Measurements from ENCODE around the gene DEGS1.
"Not testable (repeated sequence)": the region's sequence is repeated elsewhere in the genome, so short reads cannot be mapped to it uniquely, and the experiment has no call there.

DEGS1 gene

DNA sequence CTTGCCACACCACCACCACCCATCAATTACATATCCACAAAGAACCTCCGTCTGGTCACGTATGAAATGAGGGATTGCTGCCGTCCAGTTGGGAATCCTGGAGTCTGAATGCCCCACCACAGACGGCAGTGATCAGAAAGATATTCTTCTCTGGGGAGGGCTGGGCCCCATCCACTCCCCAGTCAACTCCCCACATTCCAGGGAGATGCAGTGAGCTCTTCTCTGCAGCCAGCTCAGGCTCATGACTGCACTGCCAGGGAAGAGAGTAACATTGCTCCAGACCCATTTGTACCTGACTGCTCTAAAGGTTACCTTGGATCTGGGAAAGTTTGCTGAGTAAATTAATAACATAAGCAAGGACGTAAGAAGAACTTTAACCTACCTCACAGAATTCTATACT, 18.3 kb downstream of the DEGS1 start:
- no peak for DNase-seq (ENCODE audit: low spot score)
- H3K27ac ChIP-seq = no peak overlapping the region
- no peak overlapping the region for H3K4me3 ChIP-seq
- TF ChIP-seq, protein P1, sequence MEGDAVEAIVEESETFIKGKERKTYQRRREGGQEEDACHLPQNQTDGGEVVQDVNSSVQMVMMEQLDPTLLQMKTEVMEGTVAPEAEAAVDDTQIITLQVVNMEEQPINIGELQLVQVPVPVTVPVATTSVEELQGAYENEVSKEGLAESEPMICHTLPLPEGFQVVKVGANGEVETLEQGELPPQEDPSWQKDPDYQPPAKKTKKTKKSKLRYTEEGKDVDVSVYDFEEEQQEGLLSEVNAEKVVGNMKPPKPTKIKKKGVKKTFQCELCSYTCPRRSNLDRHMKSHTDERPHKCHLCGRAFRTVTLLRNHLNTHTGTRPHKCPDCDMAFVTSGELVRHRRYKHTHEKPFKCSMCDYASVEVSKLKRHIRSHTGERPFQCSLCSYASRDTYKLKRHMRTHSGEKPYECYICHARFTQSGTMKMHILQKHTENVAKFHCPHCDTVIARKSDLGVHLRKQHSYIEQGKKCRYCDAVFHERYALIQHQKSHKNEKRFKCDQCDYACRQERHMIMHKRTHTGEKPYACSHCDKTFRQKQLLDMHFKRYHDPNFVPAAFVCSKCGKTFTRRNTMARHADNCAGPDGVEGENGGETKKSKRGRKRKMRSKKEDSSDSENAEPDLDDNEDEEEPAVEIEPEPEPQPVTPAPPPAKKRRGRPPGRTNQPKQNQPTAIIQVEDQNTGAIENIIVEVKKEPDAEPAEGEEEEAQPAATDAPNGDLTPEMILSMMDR (IDR thresholded peaks at IDR 0.05) = no peak

DNA sequence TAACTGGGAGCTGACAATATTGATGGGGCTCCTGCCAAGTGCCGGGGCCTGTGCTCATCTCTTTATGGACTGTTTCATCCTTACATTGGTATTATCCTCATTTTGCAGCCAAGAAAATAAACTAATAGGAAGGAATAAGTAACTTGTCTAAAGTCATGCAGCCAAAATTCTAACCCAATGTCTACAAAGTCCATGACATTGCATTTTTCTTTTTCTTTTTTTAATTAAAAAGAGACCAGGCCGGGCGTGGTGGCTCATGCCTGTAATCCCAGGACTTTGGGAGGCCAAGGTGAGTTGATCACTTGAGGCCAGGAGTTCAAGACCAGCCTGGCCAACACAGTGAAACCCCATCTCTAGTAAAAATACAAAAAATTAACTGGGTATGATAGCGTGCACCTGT, 18.8 kb downstream of the DEGS1 start:
- Histone ChIP-seq H3K27ac (no peak overlapping the region), H3K4me3 (no peak overlapping the region)
- TF ChIP-seq, protein P1 (IDR thresholded peaks at IDR 0.05) = no peak
- no peak for DNase-seq (ENCODE audit: low spot score)

DNA sequence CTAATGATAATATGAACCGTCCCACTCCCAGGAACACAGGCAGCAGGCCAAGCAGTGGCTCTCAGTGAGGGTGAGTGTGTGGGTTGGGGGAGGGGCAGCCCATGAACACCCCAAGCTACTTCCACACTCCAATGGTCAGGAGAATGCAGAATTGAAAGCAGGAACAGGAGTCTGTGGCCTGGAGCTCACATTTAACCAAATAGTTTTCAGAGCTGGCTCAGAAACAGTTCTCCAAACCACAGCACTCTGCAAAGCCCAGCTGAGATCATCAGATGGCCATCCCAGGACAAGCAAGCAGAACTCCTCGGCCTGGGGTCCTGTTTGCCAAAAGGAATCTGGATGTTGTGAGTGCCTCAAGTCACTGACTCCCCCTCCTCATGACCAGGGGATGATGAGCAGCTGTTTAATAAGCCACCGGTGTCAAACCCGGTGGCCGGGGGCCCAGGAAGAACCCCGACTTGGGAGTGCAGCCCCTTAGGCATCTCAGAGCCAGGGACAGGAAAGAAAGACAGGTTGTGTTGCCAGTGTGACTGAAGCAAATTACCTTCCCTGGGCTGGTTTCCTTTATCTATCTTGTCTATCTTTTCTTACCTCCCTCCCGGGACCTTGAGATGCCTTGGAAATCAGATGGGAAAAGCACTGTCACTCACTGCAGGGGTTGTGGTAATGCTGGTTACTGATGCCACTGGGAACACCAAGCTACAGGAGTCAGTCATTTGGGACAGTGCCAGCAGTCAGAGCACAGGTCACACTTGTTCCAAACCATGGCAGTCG, 20.4 kb downstream of the DEGS1 start:
- TF ChIP-seq, protein P1 (IDR thresholded peaks at IDR 0.05) = no peak

DNA sequence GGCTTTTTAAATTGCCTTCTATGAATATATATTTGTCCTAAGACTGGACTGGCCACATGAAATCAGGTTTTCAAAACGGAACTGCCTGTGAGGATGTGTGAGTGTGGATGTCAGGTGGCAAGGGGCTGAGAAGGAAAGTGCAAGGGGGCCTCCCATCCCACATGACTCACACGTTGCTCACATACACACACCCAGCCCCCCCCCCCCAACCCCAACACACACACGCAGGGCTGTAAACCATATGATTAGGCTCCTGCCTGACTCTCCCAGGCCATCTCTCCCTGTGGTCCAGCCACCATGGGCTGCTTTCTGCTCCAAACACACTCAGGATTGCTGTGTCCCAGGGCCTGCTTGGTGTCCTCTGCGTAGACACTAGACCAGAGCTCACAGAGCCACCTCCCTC, 22.4 kb downstream of the DEGS1 start:
- DNase-seq (ENCODE audit: low spot score) = no peak
- H3K27ac ChIP-seq = peak overlapping the region in 1 of 2 donors; percentile 74
- peak overlapping the region; percentile 55 for H3K4me3 ChIP-seq
- TF ChIP-seq, protein P1 (IDR thresholded peaks at IDR 0.05) = no peak

More for the DNA sequence above, 20.4 kb downstream of the DEGS1 start:
- DNase-seq (ENCODE audit: low spot score) = no peak
- Histone ChIP-seq H3K27ac (peak overlapping the region in 1 of 2 donors; percentile 22), H3K4me3 (no peak overlapping the region)

DNA sequence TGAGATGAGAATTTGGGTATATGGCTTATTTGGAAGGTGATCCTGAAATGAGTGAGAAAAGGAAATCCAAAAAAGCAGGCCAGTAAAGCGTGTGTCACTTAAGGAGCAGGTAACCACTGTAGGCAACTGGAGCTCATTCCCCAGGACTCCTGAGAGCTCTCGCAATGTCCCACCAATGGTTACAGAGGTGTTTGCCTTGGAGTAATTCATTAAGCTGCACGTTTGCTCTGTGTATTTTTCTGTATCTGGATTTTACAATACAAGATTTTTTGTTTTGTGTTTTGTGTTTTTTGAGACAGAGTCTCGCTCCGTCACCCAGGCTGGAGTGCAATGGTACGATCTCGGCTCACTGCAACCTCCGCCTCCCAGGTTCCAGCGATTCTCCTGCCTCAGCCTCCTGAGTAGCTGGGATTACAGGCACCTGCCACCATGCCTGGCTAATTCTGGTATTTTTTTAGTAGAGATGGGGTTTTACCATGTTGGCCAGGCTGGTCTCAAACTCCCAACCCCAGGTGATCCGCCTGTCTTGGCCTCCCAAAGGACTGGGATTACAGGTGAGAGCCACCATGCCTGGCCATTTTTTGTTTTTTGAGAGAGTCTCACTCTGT, 23.0 kb downstream of the DEGS1 start:
- not testable (repeated sequence) for H3K27ac ChIP-seq; DNase-seq (ENCODE audit: low spot score); H3K4me3 ChIP-seq

DNA sequence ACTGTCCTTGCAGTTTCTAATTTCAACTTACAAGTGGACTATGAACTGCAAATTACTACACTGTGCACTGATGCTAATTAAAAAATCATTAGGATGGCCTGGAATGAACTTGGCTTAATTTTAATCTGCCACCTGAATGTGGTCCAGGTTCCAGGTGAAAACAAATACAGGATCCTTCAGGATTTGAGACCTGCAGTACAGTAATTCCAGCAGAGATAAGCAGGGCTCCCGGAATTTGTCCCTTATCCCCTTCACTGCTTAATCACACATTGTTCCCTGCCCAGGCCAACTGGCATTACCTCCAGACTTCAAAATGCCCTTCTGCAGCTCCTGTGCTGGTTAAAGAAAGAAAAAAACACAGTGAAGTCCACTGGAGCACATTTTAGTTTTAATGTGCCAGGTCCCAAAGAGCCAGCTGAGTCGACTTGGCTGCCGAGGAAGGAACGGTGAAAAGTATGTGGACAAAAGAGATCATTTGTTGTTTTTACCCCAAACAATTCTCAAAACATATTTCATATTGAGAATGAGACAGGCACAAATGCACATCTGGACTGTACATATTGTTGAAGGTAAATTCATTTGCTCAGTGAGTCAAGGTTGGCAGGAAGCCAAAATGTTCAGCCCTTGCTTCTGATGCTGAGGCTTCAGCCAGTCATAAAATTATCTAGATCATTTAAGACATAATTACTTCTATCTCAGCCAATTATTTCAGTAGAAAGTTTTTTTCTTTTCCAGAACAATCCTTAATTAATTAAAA, 28.3 kb downstream of the DEGS1 start:
- TF ChIP-seq, protein P1 (IDR thresholded peaks at IDR 0.05) = no peak
- H3K4me3 ChIP-seq = no peak overlapping the region
- H3K27ac ChIP-seq = no peak overlapping the region
- no peak for DNase-seq (ENCODE audit: low spot score)

DNA sequence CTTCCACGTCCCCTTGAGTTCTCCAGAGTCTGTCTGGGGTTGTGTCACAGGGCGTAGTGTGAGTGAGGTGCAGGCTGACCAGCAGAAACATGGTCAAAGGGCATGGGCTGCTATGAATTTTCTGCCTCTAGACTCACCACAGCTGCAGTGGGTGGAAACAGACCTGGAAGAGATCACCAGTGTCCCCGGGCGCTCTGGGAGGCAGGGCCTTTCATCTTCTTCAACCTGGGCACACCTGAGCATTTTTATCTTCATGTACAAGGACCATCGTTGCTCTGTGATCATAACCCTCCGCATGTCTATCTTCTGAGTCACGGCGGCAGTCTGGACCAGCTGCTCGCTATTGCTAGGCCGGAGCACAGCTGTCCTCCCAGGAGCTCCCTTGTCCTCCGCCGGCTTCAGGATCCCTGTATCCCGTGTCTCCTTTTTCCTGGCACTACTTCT, 29.6 kb downstream of the DEGS1 start:
- no peak overlapping the region for H3K4me3 ChIP-seq
- TF ChIP-seq, protein P1 (IDR thresholded peaks at IDR 0.05) = no peak
- H3K27ac ChIP-seq = no peak overlapping the region
- no peak for DNase-seq (ENCODE audit: low spot score)
